Gastrocnemius medialis (tissue), 4 donors: ENCODE measurements around the gene ANKRD23. TPM values are rescaled to one million over a fixed set of nuclear protein-coding genes. Genes with fewer than 3 reads are reported as not detected.

Source experiments
- ATAC-seq, 2 donors: fragments of 150-250 bp; one replicate each; pipeline ENCODE4 v1.9.1; 2016
- DNase-seq, 2 donors: peaks; one replicate each; pipeline ENCODE4 v3.0.0-alpha.2; 2019
- H3K27ac ChIP-seq, 4 donors: fragments of 200-600 bp; sonication (generic); 1 replicate in 1 of 4; 2 replicates in 3 of 4; pipeline ENCODE4 v1.5.1; 2016 to 2018; ENCODE audit warnings: mild to moderate bottlenecking in 2 of 4, moderate library complexity in 1 of 4
- H3K27me3 ChIP-seq, 3 donors: fragments of 200-600 bp; sonication (generic) in 2 of 3; 1 replicate in 1 of 3; 2 replicates in 2 of 3; pipeline versions ENCODE4 v1.5.1 to v1.6.0; 2016 to 2019; ENCODE audit warnings: mild to moderate bottlenecking in 1 of 3, moderate library complexity in 1 of 3
- H3K36me3 ChIP-seq, 2 donors: fragments of 200-600 bp; sonication (generic) in 1 of 2; one replicate each; pipeline ENCODE4 v1.5.1; 2017 to 2018
- H3K4me1 ChIP-seq, 2 donors: fragments of 200-600 bp; sonication (generic) in 1 of 2; one replicate each; pipeline ENCODE4 v1.5.1; 2016 to 2017; ENCODE audit warnings: mild to moderate bottlenecking in 2 of 2
- H3K4me3 ChIP-seq, 4 donors: fragments of 200-600 bp; sonication (generic) in 3 of 4; 1 replicate in 1 of 4; 2 replicates in 3 of 4; pipeline ENCODE4 v1.5.1; 2016 to 2019; ENCODE audit warnings: mild to moderate bottlenecking in 2 of 4
- H3K9me3 ChIP-seq, 3 donors: fragments of 200-600 bp; sonication (generic) in 2 of 3; 1 replicate in 1 of 3; 2 replicates in 2 of 3; pipeline ENCODE4 v1.5.1; 2016 to 2019
- CTCF ChIP-seq, 5 experiments: fragments of 450-650 bp in 3 of 5; fragments of 200-600 bp in 2 of 5; sonication (generic) in 2 of 5; IDR thresholded peaks in 4 of 5; conservative IDR thresholded peaks in 1 of 5; 1 replicate in 4 of 5; 2 replicates in 1 of 5; pipeline ENCODE4 v1.5.1; 2016 to 2019; ENCODE audit warnings: antibody characterized with exemption in 5 of 5, mild to moderate bottlenecking in 3 of 5, moderate library complexity in 3 of 5
- POLR2A ChIP-seq, 2 donors: fragments of 450-650 bp; IDR thresholded peaks; one replicate each; pipeline ENCODE4 v1.6.1; 2017; ENCODE audit warnings: antibody characterized with exemption in 2 of 2, mild to moderate bottlenecking in 2 of 2, moderate library complexity in 2 of 2
- in situ Hi-C, 4 donors: fragments of 200-750 bp; cut with MboI; loops; one replicate each; pipeline versions ENCODE4 v1.15.0 to v1.8.0; 2017; ENCODE audit warnings: low sequenced_read_pairs in 4 of 4
- intact Hi-C: fragments of 100-400 bp; cut with DNase I; formaldehyde crosslinking; loops from one replicate; pipeline ENCODE4 v1.15.1; 2023; ENCODE audit warnings: low total_unique reads
- total RNA-seq, 4 donors: library from RNA; depleted of rRNA; stranded (reverse); fragments of >200 nt; gene quantifications; one replicate each; pipeline versions ENCODE4 v1.1.0 to v1.2.3, GENCODE V29; 2016

ANKRD23 gene
- total RNA-seq, 4 donors from 2014 or later: 642 to 1,565 (median 923) TPM

DNA sequence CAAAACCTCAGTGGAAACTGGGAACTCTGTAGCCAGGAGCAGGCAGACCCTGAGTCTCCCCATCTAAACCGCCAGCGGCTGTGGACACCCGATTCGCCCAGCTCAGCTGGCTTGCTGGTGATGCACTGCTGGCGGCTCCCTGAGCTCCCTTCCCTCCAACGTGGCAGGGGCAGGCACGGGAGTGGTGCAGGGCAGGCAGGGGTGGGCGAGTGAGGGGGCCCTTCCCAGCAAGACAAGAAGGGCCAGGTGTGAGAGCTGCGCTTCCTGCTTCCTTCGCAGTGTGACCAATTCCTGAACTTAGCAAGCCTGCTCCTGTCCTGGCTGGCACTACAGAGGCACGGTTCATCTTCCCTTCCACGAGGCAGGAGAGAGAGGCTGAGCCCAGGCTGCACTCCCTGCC, 38.4 kb upstream of the ANKRD23 start:
- Histone ChIP-seq H3K27ac (no peak overlapping the region), H3K36me3 (no peaks in the 10 kb centered on the region), H3K4me3 (no peak overlapping the region), H3K9me3 (no peaks in the 10 kb centered on the region), H3K4me1 (peaks cover 2 to 4% of the 10 kb centered on the region in 2 donors), H3K27me3 (no peaks in the 10 kb centered on the region)
- ATAC-seq (no peak), DNase-seq (no peak)
- intact Hi-C loops (no loop called here), in situ Hi-C loops (no loop called here)
- TF ChIP-seq CTCF (IDR thresholded peaks at IDR 0.05 in 4 of 5, conservative IDR thresholded peaks at IDR 0.05 in 1 of 5): no peak
- TF ChIP-seq POLR2A (IDR thresholded peaks at IDR 0.05): no peak

DNA sequence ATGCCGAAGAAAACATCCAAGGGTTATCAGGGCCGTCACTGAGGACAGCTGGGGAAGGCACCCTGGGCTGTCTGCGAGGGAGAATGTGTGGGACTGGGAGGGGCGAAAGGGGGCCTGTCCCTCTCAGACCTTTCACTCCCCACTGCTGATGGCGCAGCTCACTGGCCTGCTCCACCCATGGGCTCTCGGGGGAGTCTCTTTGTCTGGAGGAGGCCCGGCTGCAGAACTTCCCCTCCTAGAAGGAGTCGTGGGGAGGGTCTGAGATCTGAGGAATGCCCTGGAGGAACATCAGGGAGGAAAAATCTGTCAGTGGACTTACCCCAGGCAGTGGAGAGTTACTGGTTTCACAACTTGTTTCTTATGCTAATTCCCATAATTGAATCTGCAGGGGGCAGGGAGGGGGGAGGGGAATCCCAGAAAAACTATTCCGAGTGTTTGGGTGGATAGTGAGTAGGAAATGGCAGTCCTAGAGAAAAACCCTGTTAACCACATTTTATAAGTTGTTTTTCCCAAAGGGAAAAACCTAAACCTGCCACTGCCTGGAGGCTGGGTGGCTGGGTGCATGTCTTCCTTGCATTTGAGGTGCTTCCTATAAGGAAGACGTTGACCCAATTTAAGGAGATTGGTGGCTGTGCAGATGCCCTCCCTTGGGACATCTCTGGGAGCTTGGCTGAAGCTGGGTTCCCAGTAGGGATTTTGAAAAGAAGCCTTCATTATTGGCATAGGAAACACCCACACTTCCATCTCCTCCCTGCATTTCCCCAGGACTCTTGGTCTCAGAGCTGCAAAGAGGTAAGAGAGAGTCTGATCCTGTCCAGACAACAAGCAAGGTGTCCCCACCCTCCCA, 37.8 kb upstream of the ANKRD23 start:
- no peak for ATAC-seq

GRCh38 chr2:96880891-96881273, 37.1 kb upstream of the ANKRD23 start:
- H3K27me3 ChIP-seq: no peaks in the 10 kb centered on the region
- TF ChIP-seq POLR2A (IDR thresholded peaks at IDR 0.05) (no peak), CTCF (IDR thresholded peaks at IDR 0.05 in 4 of 5, conservative IDR thresholded peaks at IDR 0.05 in 1 of 5) (no peak)
- H3K9me3 ChIP-seq: no peaks in the 10 kb centered on the region
- H3K36me3 ChIP-seq: no peaks in the 10 kb centered on the region
- ATAC-seq (no peak), DNase-seq (no peak)
- in situ Hi-C loops (no loop called here), intact Hi-C loops (no loop called here)
- no peak overlapping the region for H3K4me3 ChIP-seq
- H3K27ac ChIP-seq: no peak overlapping the region
- no peaks in the 10 kb centered on the region for H3K4me1 ChIP-seq

More for the DNA sequence above, 37.8 kb upstream of the ANKRD23 start:
- no peaks in the 10 kb centered on the region for H3K27me3 ChIP-seq
- H3K36me3 ChIP-seq: no peaks in the 10 kb centered on the region
- no peak overlapping the region for H3K4me3 ChIP-seq
- intact Hi-C loops: no loop called here
- H3K4me1 ChIP-seq: no peaks in the 10 kb centered on the region
- DNase-seq: no peak
- no peak overlapping the region for H3K27ac ChIP-seq
- TF ChIP-seq POLR2A (IDR thresholded peaks at IDR 0.05): no peak
- no peak for TF ChIP-seq CTCF (IDR thresholded peaks at IDR 0.05 in 4 of 5, conservative IDR thresholded peaks at IDR 0.05 in 1 of 5)
- in situ Hi-C loops: no loop called here
- no peaks in the 10 kb centered on the region for H3K9me3 ChIP-seq

DNA sequence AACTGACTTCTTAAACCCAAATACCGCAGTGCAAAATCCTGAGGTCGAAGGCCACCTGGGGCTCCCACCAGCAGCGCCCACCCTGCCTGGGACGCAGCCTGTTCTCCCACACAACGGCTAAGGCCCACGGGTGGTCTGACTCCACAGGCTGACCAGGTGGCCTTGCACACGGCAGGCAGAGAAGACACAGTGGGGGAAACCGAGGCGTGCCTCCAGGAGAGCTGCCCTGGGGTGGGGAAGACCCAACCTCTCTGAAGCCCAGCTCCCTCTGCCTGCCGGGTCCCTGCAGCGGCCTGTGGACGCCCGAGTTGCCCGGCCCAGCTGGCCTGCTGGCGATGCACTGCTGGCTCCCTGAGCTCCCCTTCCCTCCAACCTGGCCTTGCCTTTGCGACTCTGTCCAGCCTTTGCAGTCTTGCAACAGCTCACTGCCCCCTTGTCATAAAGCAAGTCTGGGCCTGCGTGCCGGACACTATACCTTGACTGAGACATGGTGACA, 35.8 kb upstream of the ANKRD23 start:
- TF ChIP-seq CTCF (IDR thresholded peaks at IDR 0.05 in 4 of 5, conservative IDR thresholded peaks at IDR 0.05 in 1 of 5) (no peak), POLR2A (IDR thresholded peaks at IDR 0.05) (no peak)
- Histone ChIP-seq H3K27me3 (no peaks in the 10 kb centered on the region), H3K36me3 (no peaks in the 10 kb centered on the region), H3K4me1 (peaks cover 3 to 5% of the 10 kb centered on the region in 2 donors), H3K4me3 (no peak overlapping the region), H3K27ac (no peak overlapping the region), H3K9me3 (no peaks in the 10 kb centered on the region)
- DNase-seq (no peak), ATAC-seq (no peak)
- in situ Hi-C loops (no loop called here), intact Hi-C loops (loop anchor here (1.0 kb wide), 1 partner anchor 16 kb away; no protein-coding TSS in a partner anchor)
